NCI-H2107 (cell line): ENCODE data around the gene SAP25.
"Not testable (repeated sequence)": the region's sequence is repeated elsewhere in the genome, so short reads cannot be mapped to it uniquely, and the experiment has no call there.

Experiments
- DNase-seq: peaks from one replicate; lab custom pipeline; 2025; lab: John Stamatoyannopoulos, UW

SAP25 gene

GRCh38 chr7:100535982-100536381, 37.7 kb downstream of the SAP25 start:
- not testable (repeated sequence) for DNase-seq

- DNase-seq: no peak
Measured at GRCh38 chr7:100532165-100533022, 41.3 kb downstream of the SAP25 start.

- not testable (repeated sequence) for DNase-seq
Measured at GRCh38 chr7:100528108-100528866, 45.4 kb downstream of the SAP25 start.

GRCh38 chr7:100523192-100523591, 50.5 kb downstream of the SAP25 start:
- not testable (repeated sequence) for DNase-seq
